ENCODE results near the gene SH3TC2. TPM values are rescaled to one million over a fixed set of nuclear protein-coding genes. Genes with fewer than 3 reads are reported as not detected.

The SH3TC2 gene
- total RNA-seq, 4 donors from 2014 or later: 1.9 to 8.2 (median 5.2) TPM

GRCh38 chr5:149005077-149005892 lies 57.6 kb downstream of the SH3TC2 start:
- H3K4me1 ChIP-seq: peaks cover 20% of the 10 kb centered on the region
- no peaks in the 10 kb centered on the region for H3K9me3 ChIP-seq
- no peaks in the 10 kb centered on the region for H3K27me3 ChIP-seq
- 53% methylated on average over 2 of the region's 2 CpGs for WGBS
- DNase-seq (ENCODE audit: low spot score in 2 of 2): no peak
- H3K4me3 ChIP-seq: no peak overlapping the region
- TF ChIP-seq EP300 (IDR thresholded peaks at IDR 0.05) (no peak), POLR2AphosphoS5 (IDR thresholded peaks at IDR 0.05) (no peak), CTCF (IDR thresholded peaks at IDR 0.05) (no peak), POLR2A (IDR thresholded peaks at IDR 0.05) (no peak)
- H3K27ac ChIP-seq: no peak overlapping the region
- no peaks in the 10 kb centered on the region for H3K36me3 ChIP-seq

DNA sequence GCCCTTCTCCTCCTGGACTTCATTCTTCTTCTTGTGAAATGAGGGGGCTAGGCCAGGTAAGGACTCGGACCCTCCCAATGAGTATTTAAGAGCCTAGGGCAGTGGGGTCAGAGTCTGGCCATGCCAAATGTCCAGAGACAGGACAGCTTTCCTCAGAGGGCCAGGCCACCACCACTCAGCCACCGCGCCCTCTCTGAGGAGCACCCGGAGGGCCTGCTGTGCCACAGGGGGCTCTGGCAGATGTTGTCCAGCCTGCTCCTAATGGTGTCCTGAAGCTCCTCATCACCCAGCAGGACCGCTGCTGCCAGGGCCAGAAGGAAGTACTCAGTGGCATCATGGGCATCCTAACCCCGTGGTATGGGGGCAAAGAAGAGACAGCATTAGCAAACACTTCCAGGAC lies 58.3 kb downstream of the SH3TC2 start:
- no peak for DNase-seq (ENCODE audit: low spot score in 2 of 2)
- WGBS: 95% methylated on average over 6 of the region's 6 CpGs
- H3K9me3 ChIP-seq: no peaks in the 10 kb centered on the region
- H3K27ac ChIP-seq: no peak overlapping the region
- peaks cover 20% of the 10 kb centered on the region for H3K4me1 ChIP-seq
- no peak for TF ChIP-seq POLR2A (IDR thresholded peaks at IDR 0.05)
- no peak for TF ChIP-seq CTCF (IDR thresholded peaks at IDR 0.05)
- no peak for TF ChIP-seq POLR2AphosphoS5 (IDR thresholded peaks at IDR 0.05)
- no peak for TF ChIP-seq EP300 (IDR thresholded peaks at IDR 0.05)
- H3K27me3 ChIP-seq: no peaks in the 10 kb centered on the region
- no peak overlapping the region for H3K4me3 ChIP-seq
- H3K36me3 ChIP-seq: no peaks in the 10 kb centered on the region

GRCh38 chr5:149002761-149003689 lies 59.8 kb downstream of the SH3TC2 start:
- TF ChIP-seq EP300 (IDR thresholded peaks at IDR 0.05) (no peak), CTCF (IDR thresholded peaks at IDR 0.05) (peak in 1 of 2 donors; percentile 21), POLR2A (IDR thresholded peaks at IDR 0.05) (no peak), POLR2AphosphoS5 (IDR thresholded peaks at IDR 0.05) (no peak)
- peaks cover 20% of the 10 kb centered on the region for H3K4me1 ChIP-seq
- WGBS: 73% methylated on average over 3 of the region's 3 CpGs
- DNase-seq (ENCODE audit: low spot score in 2 of 2): no peak
- no peak overlapping the region for H3K4me3 ChIP-seq
- H3K36me3 ChIP-seq: no peaks in the 10 kb centered on the region
- no peak overlapping the region for H3K27ac ChIP-seq
- no peaks in the 10 kb centered on the region for H3K27me3 ChIP-seq
- H3K9me3 ChIP-seq: no peaks in the 10 kb centered on the region

DNA sequence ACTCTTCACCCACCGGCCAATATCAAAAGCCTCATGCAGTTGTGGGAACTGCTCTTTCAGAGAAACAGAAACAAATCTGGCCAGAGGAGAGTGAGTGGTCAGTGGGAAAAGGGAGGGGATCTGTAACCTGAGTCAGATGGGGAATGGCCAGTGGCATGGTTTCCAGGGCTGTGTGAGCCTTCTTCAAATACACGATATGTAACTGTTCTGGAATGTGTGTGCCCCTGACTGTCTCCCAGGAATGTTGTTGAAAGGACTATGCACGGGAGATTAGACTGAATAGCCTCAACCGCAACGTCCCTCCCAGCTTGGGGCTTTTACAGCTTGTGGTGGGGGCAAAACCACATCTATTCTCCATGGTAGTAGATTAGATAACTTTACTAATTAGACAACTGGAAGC lies 60.8 kb downstream of the SH3TC2 start:
- TF ChIP-seq EP300 (IDR thresholded peaks at IDR 0.05): no peak
- TF ChIP-seq POLR2A (IDR thresholded peaks at IDR 0.05): no peak
- TF ChIP-seq POLR2AphosphoS5 (IDR thresholded peaks at IDR 0.05): no peak
- no peak for TF ChIP-seq CTCF (IDR thresholded peaks at IDR 0.05)
- H3K36me3 ChIP-seq: no peaks in the 10 kb centered on the region
- WGBS: 63% methylated on average over 5 of the region's 5 CpGs
- H3K9me3 ChIP-seq: no peaks in the 10 kb centered on the region
- H3K4me1 ChIP-seq: peaks cover 20% of the 10 kb centered on the region
- no peak overlapping the region for H3K4me3 ChIP-seq
- no peak overlapping the region for H3K27ac ChIP-seq
- H3K27me3 ChIP-seq: no peaks in the 10 kb centered on the region
- DNase-seq (ENCODE audit: low spot score in 2 of 2): no peak

GRCh38 chr5:149001162-149001561 lies 61.7 kb downstream of the SH3TC2 start:
- peaks cover 23% of the 10 kb centered on the region for H3K4me1 ChIP-seq
- no peaks in the 10 kb centered on the region for H3K27me3 ChIP-seq
- no peak overlapping the region for H3K4me3 ChIP-seq
- TF ChIP-seq POLR2AphosphoS5 (IDR thresholded peaks at IDR 0.05) (no peak), EP300 (IDR thresholded peaks at IDR 0.05) (no peak), POLR2A (IDR thresholded peaks at IDR 0.05) (no peak), CTCF (IDR thresholded peaks at IDR 0.05) (no peak)
- H3K36me3 ChIP-seq: no peaks in the 10 kb centered on the region
- H3K9me3 ChIP-seq: no peaks in the 10 kb centered on the region
- no peak for DNase-seq (ENCODE audit: low spot score in 2 of 2)
- H3K27ac ChIP-seq: no peak overlapping the region
